Neural progenitor cell (in vitro differentiated cells): ENCODE measurements around the gene KCNK3. TPM values are rescaled to one million over a fixed set of nuclear protein-coding genes. Genes with fewer than 3 reads are reported as not detected.

ENCODE experiments used
- DNase-seq: peaks from one replicate; pipeline ENCODE4 v3.0.0-alpha.2; 2016; ENCODE audit warnings: low spot score
- H2AFZ ChIP-seq: fragments of 200-600 bp; sonication (generic); replicated peaks from 2 replicates; pipeline ENCODE4 v1.6.1; 2016; ENCODE audit warnings: antibody characterized with exemption
- H3F3A ChIP-seq: fragments of 200-600 bp; sonication (generic); 2 replicates; pipeline ENCODE4 v1.6.1; 2016; ENCODE audit warnings: antibody characterized with exemption, low read depth
- H3K27ac ChIP-seq: fragments of 200-600 bp; sonication (generic); 2 replicates; pipeline ENCODE4 v1.5.1; 2016; ENCODE audit warnings: mild to moderate bottlenecking
- H3K27me3 ChIP-seq: fragments of 200-600 bp; sonication (generic); 2 replicates; pipeline ENCODE4 v1.6.1; 2016; ENCODE audit warnings: mild to moderate bottlenecking, moderate library complexity
- H3K36me3 ChIP-seq: fragments of 200-600 bp; sonication (generic); 2 replicates; pipeline ENCODE4 v1.5.1; 2016
- H3K4me1 ChIP-seq: fragments of 200-600 bp; sonication (generic); 2 replicates; pipeline ENCODE4 v1.6.1; 2016; ENCODE audit warnings: mixed run types
- H3K4me2 ChIP-seq: fragments of 200-600 bp; sonication (generic); 2 replicates; pipeline ENCODE4 v1.6.1; 2016
- H3K4me3 ChIP-seq: fragments of 200-600 bp; sonication (generic); 2 replicates; pipeline ENCODE4 v1.5.1; 2016
- H3K79me2 ChIP-seq: fragments of 200-600 bp; sonication (generic); 2 replicates; pipeline ENCODE4 v1.6.1; 2016; ENCODE audit warnings: low read depth
- H3K9ac ChIP-seq: fragments of 200-600 bp; sonication (generic); 2 replicates; pipeline ENCODE4 v1.6.1; 2016
- H3K9me3 ChIP-seq: fragments of 200-600 bp; sonication (generic); 2 replicates; pipeline ENCODE4 v1.5.1; 2016; ENCODE audit warnings: low read depth
- H4K20me1 ChIP-seq: fragments of 200-600 bp; sonication (generic); 2 replicates; pipeline ENCODE4 v1.6.1; 2016; ENCODE audit warnings: low read depth
- H3K27ac Mint-ChIP-seq: 3 replicates; pipeline ENCODE4 v1.8.0; 2021; ENCODE audit warnings: mixed read lengths
- H3K27me3 Mint-ChIP-seq: 2 replicates; pipeline ENCODE4 v1.8.0; 2022; ENCODE audit warnings: low read depth, mild to moderate bottlenecking, inconsistent platforms, moderate library complexity, mixed read lengths; ENCODE audit not compliant: insufficient read depth
- H3K36me3 Mint-ChIP-seq: 3 replicates; pipeline ENCODE4 v1.8.0; 2021; ENCODE audit warnings: mixed read lengths
- H3K4me1 Mint-ChIP-seq: 3 replicates; pipeline ENCODE4 v1.8.0; 2021; ENCODE audit warnings: mixed read lengths
- H3K4me3 Mint-ChIP-seq: 3 replicates; pipeline ENCODE4 v1.8.0; 2021; ENCODE audit warnings: mild to moderate bottlenecking, moderate library complexity, mixed read lengths
- H3K9me3 Mint-ChIP-seq: 3 replicates; pipeline ENCODE4 v1.8.0; 2020; ENCODE audit warnings: mixed read lengths
- EZH2 ChIP-seq: fragments of 200-600 bp; sonication (generic); IDR thresholded peaks from 2 replicates; pipeline ENCODE4 v1.6.1; 2017; ENCODE audit warnings: antibody characterized with exemption, mild to moderate bottlenecking, moderate library complexity
- EZH2phosphoT487 ChIP-seq: fragments of 200-600 bp; sonication (generic); IDR thresholded peaks from 2 replicates; pipeline ENCODE4 v1.6.1; 2017; ENCODE audit warnings: antibody characterized with exemption
- total RNA-seq: library from RNA; depleted of rRNA; stranded (reverse); fragments of >200 nt; gene quantifications from 2 replicates; pipeline ENCODE4 v1.2.3, GENCODE V29; 2015; ENCODE audit warnings: low replicate concordance
- TF ChIP-seq, protein P1 (sequence below): fragments of 200-600 bp; sonication (generic); IDR thresholded peaks from 2 replicates; pipeline ENCODE4 v1.5.1; 2017; ENCODE audit warnings: antibody characterized with exemption, mild to moderate bottlenecking

The KCNK3 gene
- total RNA-seq, 1 donor from 2014 or later, result not detected

DNA sequence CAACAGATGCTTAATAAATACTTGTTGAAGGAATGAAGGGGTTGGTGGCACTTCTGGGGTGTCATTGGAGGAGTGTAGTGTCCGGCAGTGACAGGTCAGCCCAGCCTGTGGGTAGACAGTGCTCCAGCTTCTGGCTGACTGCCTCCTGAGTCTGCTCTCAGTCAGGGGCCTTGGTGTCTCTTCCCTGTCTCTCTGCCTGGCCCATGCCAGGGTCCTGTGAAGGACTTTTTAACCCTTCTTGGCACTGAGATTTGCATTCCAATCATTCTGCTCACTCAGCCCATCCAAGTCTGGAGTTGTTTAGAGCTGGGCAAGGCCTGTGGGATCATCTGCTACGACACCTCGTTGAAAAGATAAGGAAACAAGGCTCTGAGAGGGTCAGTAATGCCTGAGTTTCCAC lies 1.4 kb upstream of the KCNK3 start:
- H3K4me3 Mint-ChIP-seq, result peak overlapping the region; percentile 68
- Histone ChIP-seq H3F3A (peaks cover 16% of the 10 kb centered on the region), H4K20me1 (peaks cover 24% of the 10 kb centered on the region), H3K9ac (no peak overlapping the region), H3K9me3 (no peaks in the 10 kb centered on the region), H3K4me2 (no peak overlapping the region), H3K4me3 (no peak overlapping the region), H3K27me3 (peaks cover 77% of the 10 kb centered on the region), H3K79me2 (no peaks in the 10 kb centered on the region), H3K36me3 (no peaks in the 10 kb centered on the region), H3K27ac (no peak overlapping the region), H2AFZ (no peak overlapping the region), H3K4me1 (peaks cover 19% of the 10 kb centered on the region)
- no peak for DNase-seq
- peaks cover 31% of the 10 kb centered on the region for H3K4me1 Mint-ChIP-seq
- no peaks in the 10 kb centered on the region for H3K9me3 Mint-ChIP-seq
- H3K27ac Mint-ChIP-seq, result no peak overlapping the region
- peaks cover 42% of the 10 kb centered on the region for H3K27me3 Mint-ChIP-seq
- no peak for TF ChIP-seq EZH2
- TF ChIP-seq EZH2phosphoT487, result no peak
- TF ChIP-seq, protein P1, sequence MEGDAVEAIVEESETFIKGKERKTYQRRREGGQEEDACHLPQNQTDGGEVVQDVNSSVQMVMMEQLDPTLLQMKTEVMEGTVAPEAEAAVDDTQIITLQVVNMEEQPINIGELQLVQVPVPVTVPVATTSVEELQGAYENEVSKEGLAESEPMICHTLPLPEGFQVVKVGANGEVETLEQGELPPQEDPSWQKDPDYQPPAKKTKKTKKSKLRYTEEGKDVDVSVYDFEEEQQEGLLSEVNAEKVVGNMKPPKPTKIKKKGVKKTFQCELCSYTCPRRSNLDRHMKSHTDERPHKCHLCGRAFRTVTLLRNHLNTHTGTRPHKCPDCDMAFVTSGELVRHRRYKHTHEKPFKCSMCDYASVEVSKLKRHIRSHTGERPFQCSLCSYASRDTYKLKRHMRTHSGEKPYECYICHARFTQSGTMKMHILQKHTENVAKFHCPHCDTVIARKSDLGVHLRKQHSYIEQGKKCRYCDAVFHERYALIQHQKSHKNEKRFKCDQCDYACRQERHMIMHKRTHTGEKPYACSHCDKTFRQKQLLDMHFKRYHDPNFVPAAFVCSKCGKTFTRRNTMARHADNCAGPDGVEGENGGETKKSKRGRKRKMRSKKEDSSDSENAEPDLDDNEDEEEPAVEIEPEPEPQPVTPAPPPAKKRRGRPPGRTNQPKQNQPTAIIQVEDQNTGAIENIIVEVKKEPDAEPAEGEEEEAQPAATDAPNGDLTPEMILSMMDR, result no peak
- no peaks in the 10 kb centered on the region for H3K36me3 Mint-ChIP-seq

DNA sequence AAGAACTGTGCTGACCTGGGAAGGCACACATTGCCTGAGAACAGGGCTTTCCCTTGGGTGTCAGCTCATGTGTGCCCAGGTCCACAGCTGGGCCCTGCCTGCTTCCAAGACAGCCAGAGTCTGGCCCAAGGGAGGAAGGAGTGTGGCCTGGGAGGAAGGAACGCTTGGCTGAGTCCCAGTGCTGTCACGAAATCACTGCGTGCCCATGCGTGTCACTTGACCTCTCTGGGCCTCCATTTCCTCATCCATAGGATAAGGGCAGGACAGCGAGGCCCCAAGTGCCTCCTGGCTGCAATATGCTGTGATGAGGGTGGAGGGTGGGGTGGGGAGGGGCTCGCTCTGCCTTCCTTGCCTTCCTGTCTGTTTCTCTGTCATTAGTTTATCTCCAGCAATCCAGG lies 642 bp upstream of the KCNK3 start:
- H3K27ac Mint-ChIP-seq, result no peak overlapping the region
- peak overlapping the region; percentile 75 for H3K4me2 ChIP-seq
- TF ChIP-seq, protein P1, result no peak
- TF ChIP-seq EZH2phosphoT487, result no peak
- TF ChIP-seq EZH2, result no peak

DNA sequence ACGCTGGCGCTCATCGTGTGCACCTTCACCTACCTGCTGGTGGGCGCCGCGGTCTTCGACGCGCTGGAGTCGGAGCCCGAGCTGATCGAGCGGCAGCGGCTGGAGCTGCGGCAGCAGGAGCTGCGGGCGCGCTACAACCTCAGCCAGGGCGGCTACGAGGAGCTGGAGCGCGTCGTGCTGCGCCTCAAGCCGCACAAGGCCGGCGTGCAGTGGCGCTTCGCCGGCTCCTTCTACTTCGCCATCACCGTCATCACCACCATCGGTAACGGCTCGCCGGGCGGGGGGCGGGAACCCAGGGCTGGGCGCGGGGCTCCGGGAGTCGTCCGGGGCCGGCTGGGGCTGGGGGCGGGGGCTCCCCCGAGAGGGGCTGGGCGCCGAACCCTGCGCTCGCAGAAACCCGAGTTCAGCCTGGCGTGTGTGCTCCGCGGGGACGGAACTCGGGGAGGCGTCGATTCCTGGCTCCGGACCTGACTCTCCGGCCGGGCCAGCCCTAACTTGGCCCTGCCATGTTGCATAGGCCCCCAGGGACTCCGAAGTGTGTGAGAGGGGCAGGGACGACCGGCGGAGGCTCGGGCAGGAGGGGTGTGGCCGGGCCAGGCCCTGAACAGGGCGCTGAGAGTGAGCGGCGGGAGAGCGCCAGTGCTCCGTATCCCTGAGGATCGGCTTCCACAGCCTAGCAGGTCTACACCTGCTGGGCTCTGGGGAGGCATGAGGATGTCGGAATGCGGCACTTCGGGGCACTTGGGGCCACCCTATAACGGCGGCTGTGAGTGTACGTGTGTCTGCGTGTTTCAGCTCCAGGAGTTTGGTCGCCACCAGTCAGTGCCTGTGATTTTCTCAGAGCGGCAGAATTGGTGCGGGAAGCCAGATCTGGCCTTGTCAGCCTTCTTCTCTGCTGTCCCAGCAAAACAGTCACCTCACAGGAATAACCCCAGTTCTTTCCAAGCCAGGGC lies 651 bp downstream of the KCNK3 start:
- peaks cover 16% of the 10 kb centered on the region for H3F3A ChIP-seq
- peaks cover 9% of the 10 kb centered on the region for H3K4me1 ChIP-seq
- H4K20me1 ChIP-seq, result peaks cover 24% of the 10 kb centered on the region
- H3K4me1 Mint-ChIP-seq, result peaks cover 12% of the 10 kb centered on the region
- no peaks in the 10 kb centered on the region for H3K36me3 ChIP-seq
- H3K4me2 ChIP-seq, result peak overlapping the region; percentile 94
- H3K27me3 Mint-ChIP-seq, result peaks cover 42% of the 10 kb centered on the region
- TF ChIP-seq, protein P1, result no peak
- TF ChIP-seq EZH2phosphoT487 (peak; percentile 78), EZH2 (peak; percentile 80)
- DNase-seq, result peak; percentile 37
- no peaks in the 10 kb centered on the region for H3K9me3 ChIP-seq
- H3K36me3 Mint-ChIP-seq, result no peaks in the 10 kb centered on the region
- no peak overlapping the region for H2AFZ ChIP-seq
- no peak overlapping the region for H3K9ac ChIP-seq
- H3K4me3 Mint-ChIP-seq, result peak overlapping the region; percentile 76
- H3K9me3 Mint-ChIP-seq, result peaks cover 3% of the 10 kb centered on the region
- peak overlapping the region; percentile 43 for H3K4me3 ChIP-seq
- H3K27ac Mint-ChIP-seq, result no peak overlapping the region
- H3K27me3 ChIP-seq, result peaks cover 96% of the 10 kb centered on the region
- H3K79me2 ChIP-seq, result no peaks in the 10 kb centered on the region
- no peak overlapping the region for H3K27ac ChIP-seq

More for the DNA sequence above, 642 bp upstream of the KCNK3 start:
- no peaks in the 10 kb centered on the region for H3K36me3 Mint-ChIP-seq
- H3K4me1 ChIP-seq, result peaks cover 19% of the 10 kb centered on the region
- peaks cover 36% of the 10 kb centered on the region for H3K27me3 Mint-ChIP-seq
- no peaks in the 10 kb centered on the region for H3K9me3 ChIP-seq
- peaks cover 24% of the 10 kb centered on the region for H4K20me1 ChIP-seq
- H3K27me3 ChIP-seq, result peaks cover 84% of the 10 kb centered on the region
- no peaks in the 10 kb centered on the region for H3K36me3 ChIP-seq
- DNase-seq, result no peak
- H3K27ac ChIP-seq, result no peak overlapping the region
- H3K9ac ChIP-seq, result no peak overlapping the region
- H3K9me3 Mint-ChIP-seq, result peaks cover under 1% of the 10 kb centered on the region
- H3K4me3 ChIP-seq, result peak overlapping the region; percentile 41
- H3K79me2 ChIP-seq, result no peaks in the 10 kb centered on the region
- H3K4me1 Mint-ChIP-seq, result peaks cover 24% of the 10 kb centered on the region
- H3F3A ChIP-seq, result peaks cover 16% of the 10 kb centered on the region
- peak overlapping the region; percentile 78 for H3K4me3 Mint-ChIP-seq
- H2AFZ ChIP-seq, result peak overlapping the region; percentile 85
